Panc1 (cell line): ENCODE results near the gene ARFIP1.

Experiments used
- POLR2AphosphoS5 ChIP-seq: IDR thresholded peaks from 2 replicates; pipeline ENCODE4 v1.6.1; 2012; ENCODE audit warnings: mild to moderate bottlenecking, low read depth, low read length, moderate library complexity
- TF ChIP-seq, protein P1 (sequence below): fragments of 450-650 bp; IDR thresholded peaks from 2 replicates; pipeline ENCODE4 v1.5.1; 2017; ENCODE audit warnings: mild to moderate bottlenecking

GRCh38 chr4:152900395-152900794 lies 120.6 kb downstream of the ARFIP1 start:
- TF ChIP-seq, protein P1, sequence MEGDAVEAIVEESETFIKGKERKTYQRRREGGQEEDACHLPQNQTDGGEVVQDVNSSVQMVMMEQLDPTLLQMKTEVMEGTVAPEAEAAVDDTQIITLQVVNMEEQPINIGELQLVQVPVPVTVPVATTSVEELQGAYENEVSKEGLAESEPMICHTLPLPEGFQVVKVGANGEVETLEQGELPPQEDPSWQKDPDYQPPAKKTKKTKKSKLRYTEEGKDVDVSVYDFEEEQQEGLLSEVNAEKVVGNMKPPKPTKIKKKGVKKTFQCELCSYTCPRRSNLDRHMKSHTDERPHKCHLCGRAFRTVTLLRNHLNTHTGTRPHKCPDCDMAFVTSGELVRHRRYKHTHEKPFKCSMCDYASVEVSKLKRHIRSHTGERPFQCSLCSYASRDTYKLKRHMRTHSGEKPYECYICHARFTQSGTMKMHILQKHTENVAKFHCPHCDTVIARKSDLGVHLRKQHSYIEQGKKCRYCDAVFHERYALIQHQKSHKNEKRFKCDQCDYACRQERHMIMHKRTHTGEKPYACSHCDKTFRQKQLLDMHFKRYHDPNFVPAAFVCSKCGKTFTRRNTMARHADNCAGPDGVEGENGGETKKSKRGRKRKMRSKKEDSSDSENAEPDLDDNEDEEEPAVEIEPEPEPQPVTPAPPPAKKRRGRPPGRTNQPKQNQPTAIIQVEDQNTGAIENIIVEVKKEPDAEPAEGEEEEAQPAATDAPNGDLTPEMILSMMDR = no peak
- TF ChIP-seq POLR2AphosphoS5 = no peak
